H9 (cell line): ENCODE measurements around the gene TRPV4. TPM values are rescaled to one million over a fixed set of nuclear protein-coding genes. Genes with fewer than 3 reads are reported as not detected.

Source experiments
- DNase-seq: peaks from one replicate; pipeline ENCODE4 v3.0.0-alpha.2; 2017
- H2AFZ ChIP-seq: one replicate; pipeline ENCODE4 v1.6.1; 2013; ENCODE audit warnings: mild to moderate bottlenecking, low read length, control low read depth, moderate library complexity
- H2AK5ac ChIP-seq: 2 replicates; pipeline ENCODE4 v1.6.1; 2013; ENCODE audit warnings: low read length, control low read depth, mixed read lengths; ENCODE audit not compliant: insufficient read length
- H2BK120ac ChIP-seq: one replicate; pipeline ENCODE4 v1.6.1; 2013; ENCODE audit warnings: low read depth, mild to moderate bottlenecking, low read length, control low read depth, inconsistent platforms; ENCODE audit not compliant: poor library complexity, severe bottlenecking
- H2BK12ac ChIP-seq: 2 replicates; pipeline ENCODE4 v1.6.1; 2013; ENCODE audit warnings: low read length, control low read depth, mixed read lengths, low read depth; ENCODE audit not compliant: insufficient read length
- H2BK15ac ChIP-seq: 2 replicates; pipeline ENCODE4 v1.6.1; 2013; ENCODE audit warnings: low read depth, low read length, control low read depth
- H2BK20ac ChIP-seq: one replicate; pipeline ENCODE4 v1.6.1; 2013; ENCODE audit warnings: low read depth, mild to moderate bottlenecking, low read length, control low read depth, inconsistent platforms; ENCODE audit not compliant: poor library complexity, severe bottlenecking
- H2BK5ac ChIP-seq: 2 replicates; pipeline ENCODE4 v1.6.1; 2013; ENCODE audit warnings: low read length, control low read depth, mixed read lengths; ENCODE audit not compliant: insufficient read length
- H3K14ac ChIP-seq: 2 replicates; pipeline ENCODE4 v1.6.1; 2013; ENCODE audit warnings: low read length, control low read depth; ENCODE audit not compliant: insufficient read depth
- H3K18ac ChIP-seq: 2 replicates; pipeline ENCODE4 v1.6.1; 2013; ENCODE audit warnings: low read depth, mild to moderate bottlenecking, mixed read lengths, low read length, control low read depth; ENCODE audit not compliant: insufficient read length
- H3K23ac ChIP-seq: 2 replicates; pipeline ENCODE4 v1.6.1; 2013; ENCODE audit warnings: low read length, control low read depth, mixed read lengths, low read depth; ENCODE audit not compliant: insufficient read length
- H3K23me2 ChIP-seq: 2 replicates; pipeline ENCODE4 v1.6.1; 2013; ENCODE audit warnings: low read depth, mild to moderate bottlenecking, mixed read lengths, low read length, control low read depth; ENCODE audit not compliant: insufficient read length, poor library complexity, severe bottlenecking
- H3K27ac ChIP-seq: 2 replicates; pipeline ENCODE4 v1.5.1; 2013; ENCODE audit warnings: low read length, control low read depth, mixed read lengths, low read depth; ENCODE audit not compliant: insufficient read length
- H3K27me3 ChIP-seq: 2 replicates; pipeline ENCODE4 v1.6.1; 2013; ENCODE audit warnings: low read length, control low read depth, inconsistent platforms; ENCODE audit not compliant: insufficient read depth
- H3K4ac ChIP-seq: 2 replicates; pipeline ENCODE4 v1.6.1; 2013; ENCODE audit warnings: low read depth, mild to moderate bottlenecking, control low read depth, inconsistent platforms, low read length, moderate library complexity
- H3K4me1 ChIP-seq: 2 replicates; pipeline ENCODE4 v1.6.1; 2013; ENCODE audit warnings: low read length, control low read depth, inconsistent platforms; ENCODE audit not compliant: insufficient read depth
- H3K4me2 ChIP-seq: 2 replicates; pipeline ENCODE4 v1.6.1; 2013; ENCODE audit warnings: low read length, control low read depth, mixed read lengths; ENCODE audit not compliant: insufficient read length, insufficient read depth
- H3K56ac ChIP-seq: 2 replicates; pipeline ENCODE4 v1.6.1; 2013; ENCODE audit warnings: low read depth, mild to moderate bottlenecking, mixed read lengths, low read length, control low read depth; ENCODE audit not compliant: insufficient read length
- H3K79me1 ChIP-seq: 2 replicates; pipeline ENCODE4 v1.6.1; 2013; ENCODE audit warnings: low read depth, mild to moderate bottlenecking, moderate library complexity, low read length, control low read depth, inconsistent platforms; ENCODE audit not compliant: insufficient read depth, poor library complexity, severe bottlenecking
- H3K79me2 ChIP-seq: 2 replicates; pipeline ENCODE4 v1.6.1; 2013; ENCODE audit warnings: low read length, control low read depth, inconsistent platforms; ENCODE audit not compliant: insufficient read depth
- H3K9ac ChIP-seq: 2 replicates; pipeline ENCODE4 v1.6.1; 2013; ENCODE audit warnings: low read length, control low read depth, mixed read lengths; ENCODE audit not compliant: insufficient read length; ENCODE audit errors: extremely low read depth
- H3K9me3 ChIP-seq: one replicate; pipeline ENCODE4 v1.6.1; 2013; ENCODE audit warnings: low read depth, low read length, inconsistent platforms; ENCODE audit not compliant: control insufficient read depth
- H3T11ph ChIP-seq: one replicate; pipeline ENCODE4 v1.6.1; 2013; ENCODE audit warnings: mild to moderate bottlenecking, low read length, control low read depth, inconsistent platforms
- H4K20me1 ChIP-seq: one replicate; pipeline ENCODE4 v1.6.1; 2013; ENCODE audit not compliant: control insufficient read depth, insufficient read length, insufficient read depth
- H4K5ac ChIP-seq: 2 replicates; pipeline ENCODE4 v1.6.1; 2013; ENCODE audit warnings: low read depth, mild to moderate bottlenecking, mixed read lengths, low read length, control low read depth; ENCODE audit not compliant: insufficient read length
- H4K8ac ChIP-seq: replicated peaks from 2 replicates; pipeline ENCODE4 v1.6.1; 2013; ENCODE audit warnings: low read length, control low read depth, mixed read lengths, low read depth; ENCODE audit not compliant: insufficient read length
- H4K91ac ChIP-seq: 2 replicates; pipeline ENCODE4 v1.6.1; 2013; ENCODE audit warnings: low read depth, mild to moderate bottlenecking, moderate library complexity, mixed read lengths, low read length, control low read depth; ENCODE audit not compliant: insufficient read length
- H3K27ac Mint-ChIP-seq, 3 experiments: 2 replicates in 2 of 3; 3 replicates in 1 of 3; pipeline ENCODE4 v1.8.0; 2020 to 2021; ENCODE audit warnings: mixed read lengths in 3 of 3, mild to moderate bottlenecking in 1 of 3, moderate library complexity in 1 of 3
- H3K27me3 Mint-ChIP-seq: 2 replicates; pipeline ENCODE4 v1.8.0; 2021; ENCODE audit warnings: low read depth, mild to moderate bottlenecking, moderate library complexity, mixed read lengths
- H3K36me3 Mint-ChIP-seq, 3 experiments: 2 replicates in 2 of 3; 3 replicates in 1 of 3; pipeline ENCODE4 v1.8.0; 2020 to 2021; ENCODE audit warnings: low read depth in 3 of 3, mixed read lengths in 3 of 3; ENCODE audit not compliant: insufficient read depth in 1 of 3
- H3K4me1 Mint-ChIP-seq, 2 experiments: 2 replicates each; pipeline ENCODE4 v1.8.0; 2020; ENCODE audit warnings: mixed read lengths in 2 of 2
- H3K4me3 Mint-ChIP-seq, 2 experiments: 2 replicates in 1 of 2; 3 replicates in 1 of 2; pipeline ENCODE4 v1.8.0; 2020 to 2021; ENCODE audit warnings: mild to moderate bottlenecking in 2 of 2, mixed read lengths in 2 of 2, moderate library complexity in 1 of 2
- H3K9me3 Mint-ChIP-seq, 2 experiments: 2 replicates in 1 of 2; 3 replicates in 1 of 2; pipeline ENCODE4 v1.8.0; 2020; ENCODE audit warnings: mild to moderate bottlenecking in 2 of 2, mixed read lengths in 2 of 2, moderate library complexity in 1 of 2
- CTCF ChIP-seq: fragments of 200-600 bp; sonication (generic); conservative IDR thresholded peaks from 3 replicates; pipeline ENCODE4 v1.8.0; 2021; ENCODE audit warnings: antibody characterized with exemption, mild to moderate bottlenecking
- WGBS: extraction: QIAGEN DNeasy Blood & Tissue Kit; methylation state at CpG from one replicate; pipeline ENCODE4 v1.1.7; 2013; ENCODE audit warnings: missing lambda C conversion rate, low lambda C conversion rate, mixed read lengths; ENCODE audit not compliant: insufficient read length; ENCODE audit errors: extremely low coverage; 5-methylcytosine and 5-hydroxymethylcytosine counted together
- total RNA-seq: library from RNA; stranded (reverse); gene quantifications from 2 replicates; pipeline ENCODE4 v1.2.1, GENCODE V29; 2021

The TRPV4 gene
- total RNA-seq, 1 experiment from 2014 or later, result 4.9 TPM

GRCh38 chr12:109827080-109827479, 6.1 kb downstream of the TRPV4 start:
- H2BK20ac ChIP-seq, result no peak overlapping the region
- no peak for TF ChIP-seq CTCF
- no peak overlapping the region for H2BK5ac ChIP-seq
- H3K14ac ChIP-seq, result no peak overlapping the region
- H3T11ph ChIP-seq, result no peak overlapping the region
- H3K4me2 ChIP-seq, result no peak overlapping the region
- H3K18ac ChIP-seq, result no peak overlapping the region
- no peaks in the 10 kb centered on the region for H3K79me2 ChIP-seq
- Mint-ChIP-seq H3K4me3 (no peak overlapping the region), H3K36me3 (no peaks in the 10 kb centered on the region), H3K27ac (no peak overlapping the region), H3K9me3 (no peaks in the 10 kb centered on the region), H3K4me1 (peaks cover 12 to 13% of the 10 kb centered on the region in 2 experiments), H3K27me3 (no peaks in the 10 kb centered on the region)
- DNase-seq, result no peak
- H4K91ac ChIP-seq, result no peak overlapping the region
- H3K9me3 ChIP-seq, result no peaks in the 10 kb centered on the region
- H2BK120ac ChIP-seq, result no peak overlapping the region
- no peaks in the 10 kb centered on the region for H3K4me1 ChIP-seq
- no CpG with 5 or more reads among the region's 3 CpGs for WGBS
- H3K27me3 ChIP-seq, result no peaks in the 10 kb centered on the region
- H2BK12ac ChIP-seq, result no peak overlapping the region
- peaks cover 2% of the 10 kb centered on the region for H4K20me1 ChIP-seq
- no peak overlapping the region for H3K56ac ChIP-seq
- no peak overlapping the region for H2BK15ac ChIP-seq
- H3K79me1 ChIP-seq, result no peaks in the 10 kb centered on the region
- H2AK5ac ChIP-seq, result no peak overlapping the region
- no peak overlapping the region for H4K5ac ChIP-seq
- H3K27ac ChIP-seq, result no peak overlapping the region
- no peak overlapping the region for H3K4ac ChIP-seq
- no peaks in the 10 kb centered on the region for H3K23me2 ChIP-seq
- H3K23ac ChIP-seq, result no peak overlapping the region
- no peak overlapping the region for H2AFZ ChIP-seq
- no peak overlapping the region for H3K9ac ChIP-seq
- no peak overlapping the region for H4K8ac ChIP-seq
